Amniotic stem cell (primary cell): Measurements from ENCODE around the gene GLOD5.

Experiments used
- DNase-seq: peaks from one replicate; lab custom pipeline; 2025; lab: John Stamatoyannopoulos, UW

The GLOD5 gene

DNA sequence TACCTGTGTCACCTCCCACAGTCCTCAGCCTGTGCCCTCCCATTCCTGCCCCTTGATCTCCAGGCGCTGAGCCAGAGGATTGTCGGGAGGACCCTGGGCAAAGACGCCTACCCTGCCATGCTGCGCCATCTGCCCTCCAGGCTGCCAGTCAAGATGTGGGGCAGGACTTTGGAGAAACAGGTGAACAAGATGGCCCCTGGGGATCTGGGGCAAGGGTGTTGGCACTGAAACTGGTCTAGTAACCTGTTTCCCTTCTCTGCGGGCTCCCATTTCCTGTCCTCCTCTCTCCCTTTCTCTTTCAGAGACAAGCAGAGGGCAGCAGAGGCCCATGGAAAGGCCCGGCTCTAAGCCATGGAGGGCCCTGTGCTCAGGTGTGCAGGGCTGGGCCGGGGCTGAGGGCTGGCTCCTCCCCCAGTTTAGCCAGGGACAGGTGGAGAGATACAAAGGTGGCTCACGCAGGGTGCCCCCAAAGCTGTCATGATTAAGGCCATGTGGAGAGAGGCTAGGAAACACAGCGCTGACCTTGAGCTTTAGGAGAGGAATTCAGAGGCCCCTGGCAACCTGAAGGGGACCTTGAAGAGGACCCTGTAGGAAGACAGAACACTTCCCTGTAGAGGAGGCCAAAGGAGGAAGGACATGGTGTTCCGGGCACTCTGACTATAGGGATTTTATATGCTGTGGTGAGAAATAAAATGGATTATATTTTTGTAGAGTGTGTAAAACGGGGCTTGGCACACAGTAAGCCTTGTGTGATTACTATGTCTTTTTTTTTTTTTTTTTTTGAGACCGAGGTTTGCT, at the start of gene GLOD5:
TSS of gene GLOD5 (plus strand) at position 74 of the 798 bp plus-strand sequence. CDS start at position 118, 44 bp downstream.
- DNase-seq, result no peak

DNA sequence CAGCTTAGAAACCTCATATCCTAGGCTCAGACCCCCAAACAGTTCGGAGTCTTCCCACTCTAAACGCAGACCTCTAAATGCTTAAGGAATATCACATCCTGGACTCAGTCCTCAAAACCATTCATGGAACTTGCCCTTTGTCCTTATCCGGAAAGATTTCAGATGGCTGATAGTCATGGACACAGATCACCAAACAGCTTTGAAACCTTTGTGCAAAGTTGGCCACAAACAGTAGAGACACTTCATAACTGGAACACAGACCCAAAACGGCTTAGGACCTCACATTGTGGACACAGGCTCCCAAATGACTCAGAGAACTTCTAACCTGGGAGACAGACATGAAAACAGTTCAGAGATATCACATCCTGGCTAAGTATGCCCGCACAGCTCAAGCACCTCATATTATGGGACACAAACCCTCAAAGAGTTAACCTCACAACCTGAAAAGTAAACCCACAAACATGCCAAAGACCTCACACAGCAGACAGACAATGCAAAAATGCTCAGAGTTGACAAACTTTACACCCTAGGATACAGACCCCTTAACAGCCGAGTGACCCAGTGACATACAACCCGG, 49.5 kb upstream of the GLOD5 start:
- no peak for DNase-seq

DNA sequence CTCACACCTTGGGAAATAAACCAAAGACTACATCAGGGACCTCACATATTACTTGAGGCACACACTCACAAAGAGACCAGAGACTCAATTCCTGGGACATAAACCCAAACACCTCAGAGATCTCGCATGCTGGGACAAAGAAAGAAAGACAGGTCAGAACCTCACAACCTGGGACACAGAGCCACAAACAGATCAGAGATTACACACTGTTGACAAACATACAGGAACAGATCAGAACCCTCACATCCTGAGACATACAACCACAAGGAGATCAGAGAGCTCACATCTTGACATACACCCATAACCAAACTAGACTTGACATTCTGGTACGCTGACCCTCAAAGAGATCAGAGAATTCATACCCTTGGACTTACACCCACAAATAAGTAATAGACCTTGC, 47.7 kb upstream of the GLOD5 start:
- DNase-seq, result no peak

DNA sequence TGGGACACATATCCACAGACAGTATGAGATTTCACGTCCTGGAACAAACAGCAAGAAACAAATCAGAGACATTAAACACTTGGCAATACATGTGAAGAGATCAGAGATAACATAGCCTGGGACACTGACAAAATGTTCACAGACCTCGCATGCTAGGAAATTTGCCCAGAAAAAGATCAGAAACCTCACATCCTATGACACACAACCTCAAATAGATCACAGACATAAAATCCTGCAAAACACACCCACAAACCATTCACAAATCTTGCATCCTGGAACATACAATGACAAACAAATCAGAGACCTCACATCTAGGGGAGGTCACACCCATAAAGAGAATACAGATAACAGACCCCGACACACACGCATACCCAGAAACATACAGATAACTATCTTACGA, 47.0 kb upstream of the GLOD5 start:
- DNase-seq, result no peak

DNA sequence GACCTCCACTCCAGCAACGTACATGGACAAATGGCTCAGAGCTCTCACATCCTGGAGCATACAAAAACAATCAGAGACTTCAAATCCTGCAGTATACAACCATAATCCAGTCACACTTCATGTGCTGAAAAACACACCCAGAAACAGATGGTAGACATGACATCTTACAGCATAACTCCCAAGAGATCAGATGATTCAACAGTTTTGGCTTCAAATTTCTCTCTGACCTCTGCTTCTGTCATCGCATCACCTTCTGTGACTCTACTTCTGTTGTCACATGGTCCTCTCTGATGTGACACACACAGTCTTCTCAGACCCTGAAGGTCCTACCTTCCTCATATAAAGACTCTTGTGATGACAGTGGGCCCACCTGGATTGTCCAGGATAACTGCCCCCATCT, 46.5 kb upstream of the GLOD5 start:
- no peak for DNase-seq

DNA sequence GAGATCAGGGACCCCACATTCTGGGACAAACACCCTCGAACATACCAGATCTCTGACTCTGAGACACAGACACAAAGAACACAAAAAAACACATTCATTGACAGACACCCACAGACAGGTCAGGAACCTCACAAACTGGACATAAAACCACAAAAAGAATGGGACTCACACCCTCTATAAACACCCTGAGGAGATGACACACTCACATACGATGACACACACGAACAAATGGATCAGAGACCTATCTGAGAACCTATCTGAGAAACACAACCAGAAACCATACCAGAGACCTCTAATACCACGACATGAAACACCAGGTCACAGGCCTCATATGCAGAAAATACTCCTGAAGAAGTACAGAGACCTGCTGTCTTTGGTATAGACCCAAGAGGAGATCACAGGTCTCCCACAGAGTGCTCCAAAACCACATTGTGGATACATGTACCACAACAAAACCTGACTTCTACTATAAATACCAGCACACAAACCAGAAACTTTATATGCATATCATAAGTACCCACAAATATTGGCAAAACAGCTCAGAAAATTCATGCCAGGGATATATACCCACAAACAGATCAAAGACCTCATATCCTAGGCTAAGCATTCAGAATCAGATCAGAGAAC, 45.6 kb upstream of the GLOD5 start:
- no peak for DNase-seq

DNA sequence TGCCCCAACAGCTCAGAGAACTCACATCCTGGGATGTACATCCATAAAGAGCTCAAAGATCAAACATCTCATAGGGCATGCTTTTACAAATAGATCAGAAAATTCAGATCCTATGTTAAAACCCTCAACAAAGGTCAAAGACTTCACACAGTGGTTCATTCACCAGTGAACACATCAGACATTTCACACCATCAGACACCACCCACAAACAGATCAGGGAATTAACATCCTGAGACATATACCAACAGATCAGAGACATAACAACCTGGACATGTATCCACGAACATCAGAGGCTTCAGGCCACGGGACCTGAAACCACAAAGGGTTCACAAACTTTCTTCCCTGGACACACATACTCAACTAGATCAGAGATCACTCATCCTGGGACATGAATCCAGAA, 41.6 kb upstream of the GLOD5 start:
- DNase-seq, result no peak

DNA sequence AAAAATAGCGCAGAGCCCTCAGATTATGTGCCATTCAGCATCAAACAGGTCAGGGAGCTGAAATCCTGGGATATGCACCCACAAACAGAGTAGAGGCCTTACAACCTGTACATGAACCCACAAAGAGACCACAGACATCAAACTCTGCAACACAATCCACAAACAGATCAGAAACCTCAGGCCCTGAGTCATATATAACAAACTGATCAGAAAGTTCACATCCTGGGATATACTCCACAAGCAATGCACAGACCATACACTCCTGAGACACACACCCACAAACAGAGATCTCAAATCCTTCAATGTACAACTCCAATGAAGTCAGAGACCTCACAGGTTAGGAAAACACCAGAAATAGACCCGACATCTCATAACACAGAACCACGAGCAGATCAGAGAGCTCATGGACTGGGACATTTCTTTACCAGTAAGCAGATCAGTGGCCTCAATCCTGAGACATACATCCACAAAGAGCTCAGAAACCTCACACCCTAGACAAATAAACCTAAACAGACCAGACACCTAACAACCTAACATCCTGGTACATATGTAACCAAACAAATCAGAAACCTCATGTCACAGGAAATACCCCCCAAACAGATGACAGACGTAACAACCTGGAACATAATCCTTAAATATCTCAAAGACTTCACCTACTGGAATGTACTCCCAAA, 40.8 kb upstream of the GLOD5 start:
- no peak for DNase-seq

DNA sequence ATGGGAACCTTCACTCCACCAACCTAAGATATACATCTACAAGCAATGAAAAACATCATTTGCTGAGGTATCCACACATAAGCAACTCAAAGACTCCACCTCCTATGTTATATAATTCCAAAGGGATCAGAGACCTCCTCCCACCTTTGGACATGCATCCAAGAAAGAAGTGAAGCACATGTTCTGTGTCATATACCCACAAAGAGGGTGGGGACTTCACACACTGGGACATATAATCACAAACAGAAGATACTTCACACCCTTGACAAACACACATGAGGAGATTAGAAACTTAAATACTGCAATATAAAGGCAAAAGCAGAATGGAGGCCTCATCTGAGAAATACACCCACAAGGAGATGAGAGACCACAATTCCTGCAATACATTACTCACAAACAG, 39.6 kb upstream of the GLOD5 start:
- no peak for DNase-seq

DNA sequence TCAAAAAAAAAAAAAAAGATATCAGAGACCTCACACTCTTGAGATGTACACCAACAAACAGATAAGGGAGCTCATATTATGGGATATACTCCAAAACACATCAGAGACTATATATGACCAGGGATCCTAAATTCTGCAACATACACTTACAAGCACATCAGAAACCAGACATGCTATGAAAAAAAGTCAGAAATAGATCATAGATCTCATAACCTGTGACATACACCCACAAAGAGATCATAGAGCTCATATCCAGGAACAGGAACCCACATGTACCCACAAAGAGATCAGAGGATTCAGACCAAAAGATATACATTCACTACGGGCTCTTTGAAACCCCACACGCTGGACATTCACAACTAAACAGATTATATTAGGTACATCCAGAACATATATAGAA, 35.0 kb upstream of the GLOD5 start:
- DNase-seq, result no peak

DNA sequence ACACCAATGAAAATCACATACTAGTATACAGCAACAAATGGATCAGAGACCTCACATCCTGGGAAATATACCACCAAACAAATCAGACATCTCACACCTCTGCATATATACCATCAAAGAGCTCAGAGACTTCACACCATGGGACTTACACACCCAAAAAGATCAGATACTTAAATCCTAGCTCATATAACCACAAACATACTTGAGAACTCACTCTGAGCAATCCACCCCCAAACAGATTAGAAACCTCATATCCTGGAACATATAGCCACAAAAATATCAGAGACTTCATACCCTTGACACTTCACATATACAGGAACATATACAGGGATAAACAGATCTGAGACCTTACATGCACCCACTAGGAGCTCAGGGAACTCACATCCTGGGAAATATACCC, 32.9 kb upstream of the GLOD5 start:
- DNase-seq, result no peak

DNA sequence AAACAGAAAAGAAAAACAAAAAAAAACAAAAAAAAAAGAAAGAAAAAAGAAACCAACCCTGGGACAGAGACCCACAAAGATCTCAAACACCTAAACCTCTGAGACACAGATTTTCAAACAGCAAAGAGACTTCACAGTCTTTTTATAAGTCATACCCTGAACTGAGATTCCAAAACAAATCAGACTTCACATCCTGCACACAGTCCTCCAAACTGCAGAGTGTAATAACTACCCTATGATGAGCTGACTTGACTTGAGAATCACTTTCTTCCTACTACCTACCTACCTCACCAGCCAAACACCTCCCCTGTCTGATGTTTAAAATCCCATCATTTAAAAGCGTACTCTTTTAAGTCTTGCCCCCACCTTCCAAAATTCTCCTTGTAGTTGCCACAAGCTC, 25.2 kb upstream of the GLOD5 start:
- no peak for DNase-seq

DNA sequence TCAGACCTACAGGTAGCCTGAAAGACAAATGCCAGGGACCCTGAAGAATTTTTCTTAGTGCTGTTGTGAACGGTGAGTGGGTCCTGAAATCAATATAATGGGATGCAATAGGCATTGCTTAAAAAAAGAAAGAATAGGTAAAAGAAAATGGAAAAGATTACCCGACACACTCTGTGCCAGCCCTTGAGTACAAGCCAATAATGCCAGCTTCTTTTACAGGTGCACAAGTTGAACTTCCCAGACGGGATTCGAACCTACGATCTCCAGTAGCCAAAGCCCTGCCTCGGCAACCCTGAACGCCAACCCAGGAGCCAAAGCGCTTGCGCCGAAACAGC, 24.7 kb upstream of the GLOD5 start:
- DNase-seq, result no peak

DNA sequence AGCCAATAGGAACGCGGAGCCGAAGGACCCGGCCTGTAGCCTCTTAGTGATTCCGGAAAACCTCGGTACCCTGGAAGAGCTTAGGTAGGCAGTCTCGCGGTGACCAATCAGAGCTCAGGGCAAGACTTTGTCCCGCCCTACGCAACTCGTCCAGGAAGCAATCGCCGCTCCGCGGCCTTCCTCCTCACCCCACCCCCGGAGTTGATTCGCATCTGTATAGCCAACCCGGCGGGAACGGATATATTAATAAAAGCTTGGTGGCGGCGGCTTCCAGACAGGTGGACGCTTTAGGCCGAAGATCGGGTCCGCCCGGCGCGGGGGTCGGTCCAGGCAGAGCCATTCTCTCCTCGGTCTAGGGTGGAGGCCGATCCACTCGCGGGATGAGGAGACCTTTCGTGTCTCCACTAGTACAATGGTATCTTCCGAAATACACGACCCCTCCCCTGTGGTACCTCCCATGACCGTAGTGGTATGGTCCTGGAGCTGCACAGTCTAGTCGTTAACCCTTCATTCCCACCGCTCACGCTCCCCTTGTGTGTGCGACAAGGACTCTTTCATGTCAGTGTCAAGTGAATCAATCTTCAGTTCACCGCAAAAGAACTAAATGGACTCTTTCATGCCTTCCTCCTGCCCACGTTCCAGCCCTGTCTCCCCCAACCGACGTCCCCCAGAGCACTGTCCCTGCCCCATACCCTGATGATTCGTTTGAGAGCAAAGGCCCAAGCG, 24.2 kb upstream of the GLOD5 start:
- DNase-seq, result peak; percentile 94

DNA sequence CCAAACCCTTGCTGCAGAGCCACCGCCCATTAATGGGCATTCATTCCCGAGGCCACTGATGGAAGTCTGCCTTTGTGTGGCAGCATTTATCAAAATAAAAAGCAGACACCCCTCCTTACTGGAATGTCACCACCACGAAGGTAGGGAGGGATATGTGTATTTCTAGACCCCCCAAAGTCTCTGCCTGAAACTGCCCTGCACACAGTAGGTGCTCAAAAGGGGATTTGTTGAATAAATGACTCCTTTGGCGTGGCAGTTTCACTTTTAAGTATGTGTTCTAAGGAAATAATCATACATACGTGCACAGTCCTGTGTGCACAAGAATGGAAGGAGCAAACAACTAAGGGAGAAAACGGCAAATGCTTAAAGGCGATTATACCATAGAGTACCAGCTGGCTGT, 23.6 kb upstream of the GLOD5 start:
- no peak for DNase-seq

DNA sequence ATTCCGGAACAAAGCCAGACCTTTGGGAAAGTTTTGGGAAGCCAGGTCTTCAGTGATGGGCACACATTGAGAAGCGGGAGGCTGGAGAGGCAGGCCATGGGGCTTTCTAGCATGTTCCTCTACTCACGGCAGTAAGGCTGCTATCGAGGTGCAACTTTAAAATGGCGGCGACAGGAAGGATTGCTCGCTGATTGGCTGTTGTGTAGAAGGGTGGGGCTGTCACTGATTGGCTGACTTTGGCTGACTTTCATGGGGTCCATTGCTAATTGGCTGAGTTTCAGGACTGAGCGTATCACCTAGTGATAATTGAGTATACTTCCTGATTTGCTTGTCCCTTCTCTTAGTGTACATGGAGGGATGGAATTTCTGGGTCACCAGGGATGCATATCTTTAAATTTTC, 19.7 kb upstream of the GLOD5 start:
- no peak for DNase-seq

DNA sequence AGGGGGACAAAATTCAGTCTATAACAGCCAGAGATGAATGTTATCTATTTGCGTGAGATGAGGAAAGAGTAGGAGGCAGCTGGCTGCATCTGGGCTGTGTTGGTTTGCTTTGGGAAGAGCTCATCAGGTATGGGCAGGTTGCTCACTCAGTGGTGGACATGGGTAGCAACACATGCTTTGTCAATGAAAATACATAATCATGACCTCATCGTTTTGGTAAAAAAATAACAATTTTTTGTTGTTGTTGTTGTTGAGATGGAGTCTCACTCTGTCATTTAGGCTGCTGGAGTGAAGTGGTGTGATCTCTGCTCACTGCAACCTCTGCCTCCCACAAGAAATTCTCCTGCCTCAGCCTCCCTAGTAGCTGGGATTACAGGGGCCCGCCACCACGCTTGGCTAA, 16.3 kb upstream of the GLOD5 start:
- DNase-seq, result no peak

DNA sequence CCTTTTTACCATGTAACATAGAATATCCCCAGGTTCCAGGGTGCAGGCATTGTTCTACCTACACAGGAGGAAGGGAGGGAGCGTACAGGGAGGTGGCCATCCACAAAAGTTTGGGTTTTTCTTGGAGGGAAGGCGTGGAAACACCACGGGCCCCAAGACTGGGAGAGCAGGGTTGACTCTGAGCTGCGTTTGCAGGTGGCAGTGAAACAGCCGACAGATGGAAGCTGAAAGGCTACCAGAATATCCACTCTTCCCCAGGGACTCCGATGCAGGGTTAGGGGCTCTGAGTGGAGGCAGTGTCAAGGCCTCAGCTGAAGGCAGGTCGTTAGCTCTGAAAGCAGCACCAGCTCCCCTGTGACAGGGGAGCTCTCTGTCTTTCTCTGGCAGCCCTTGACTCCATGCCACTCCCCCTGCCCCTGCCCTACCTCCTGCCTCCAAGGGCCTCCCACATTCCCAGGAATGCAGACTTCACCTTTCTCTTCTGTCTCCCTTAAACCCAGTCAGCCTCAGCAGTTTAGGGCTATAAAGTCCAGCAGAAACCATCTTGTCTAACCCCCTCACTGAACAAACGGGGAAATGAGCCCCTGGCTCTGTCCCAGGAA, 14.0 kb upstream of the GLOD5 start:
- no peak for DNase-seq

DNA sequence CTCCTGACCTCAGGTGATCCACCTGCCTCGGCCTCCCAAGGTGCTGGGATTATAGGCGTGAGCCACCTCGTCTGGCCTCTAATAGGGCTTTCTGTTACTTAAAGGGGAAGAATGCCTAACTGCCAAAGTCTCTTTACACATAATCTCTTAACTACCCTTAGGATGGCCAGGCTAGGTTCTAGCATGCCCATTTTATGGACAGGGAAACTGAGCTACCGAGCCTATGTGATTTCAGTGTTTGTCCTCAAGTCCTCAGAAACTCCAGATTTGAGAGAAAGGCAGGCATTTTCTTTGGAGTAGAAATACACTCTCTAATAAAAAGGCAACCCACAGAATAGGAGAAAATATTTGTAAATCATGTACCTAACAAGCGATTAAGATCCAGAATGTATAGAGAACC, 12.4 kb upstream of the GLOD5 start:
- DNase-seq, result no peak

DNA sequence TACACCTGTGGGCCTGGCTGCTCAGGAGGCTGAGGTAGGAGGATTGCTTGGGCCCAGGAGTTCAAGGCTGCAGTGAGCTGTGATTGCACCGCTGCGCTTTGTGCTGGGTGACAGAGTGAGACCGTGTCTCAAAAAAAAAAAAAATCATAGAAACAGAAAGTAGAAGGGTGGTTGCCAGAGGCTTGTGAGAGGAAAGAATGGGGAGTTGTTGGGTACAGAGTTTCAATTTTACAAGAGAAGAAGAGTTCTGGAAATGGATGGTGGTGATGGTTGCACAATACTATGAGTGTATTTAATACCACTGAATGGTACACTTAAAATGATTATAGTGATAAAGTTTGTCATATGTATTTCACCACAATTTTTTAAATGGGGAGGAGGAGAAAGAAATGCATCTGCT, 10.2 kb upstream of the GLOD5 start:
- DNase-seq, result no peak

DNA sequence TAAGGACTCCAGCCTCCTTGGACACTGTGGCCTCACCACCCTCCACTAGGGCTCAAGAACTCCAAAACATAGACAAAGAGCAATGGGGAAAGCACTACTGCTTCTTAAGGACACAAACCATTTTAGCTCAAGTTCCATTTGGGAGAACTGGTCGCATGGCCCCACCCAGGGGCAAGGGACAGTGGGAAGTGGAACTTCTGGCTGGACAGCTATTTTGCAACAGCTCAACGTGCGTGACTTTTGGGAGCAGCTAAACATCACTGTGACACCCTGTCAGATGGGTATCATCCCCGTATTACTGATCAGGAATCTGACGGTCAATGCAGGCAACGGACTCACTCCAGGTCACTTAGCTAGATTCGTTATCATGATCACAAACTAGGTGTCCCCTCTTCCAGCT, 9.0 kb upstream of the GLOD5 start:
- DNase-seq, result no peak

DNA sequence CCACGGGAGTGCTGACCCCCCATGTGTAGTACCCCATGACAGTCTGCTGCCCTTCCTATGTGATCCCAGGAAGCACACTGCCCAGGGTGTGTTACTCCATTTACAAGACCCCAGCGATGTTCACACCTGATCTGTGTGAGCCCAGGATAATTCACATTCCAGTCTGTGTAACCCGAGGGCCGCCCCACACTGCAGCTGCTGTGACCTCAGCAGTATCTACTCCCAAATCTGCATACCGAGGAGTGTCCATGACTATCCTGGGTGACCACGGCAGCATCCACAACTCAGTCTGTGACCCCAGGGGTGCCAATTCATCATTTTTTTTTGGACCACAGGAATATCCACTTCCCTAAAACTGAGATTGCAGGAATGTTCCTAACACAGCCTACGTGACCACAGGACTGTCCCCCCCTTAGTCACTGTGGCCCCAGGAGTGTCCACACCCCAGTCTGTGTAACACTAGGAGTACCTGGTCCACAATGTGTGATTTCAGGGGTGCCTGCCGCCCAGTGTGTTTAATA, 7.8 kb upstream of the GLOD5 start:
- DNase-seq, result no peak
